Measurements from ENCODE around the gene EEF1E1. TPM values are rescaled to one million over a fixed set of nuclear protein-coding genes. Genes with fewer than 3 reads are reported as not detected.

The EEF1E1 gene
- total RNA-seq: 35.2 and 58.8 TPM in 2 replicates

DNA sequence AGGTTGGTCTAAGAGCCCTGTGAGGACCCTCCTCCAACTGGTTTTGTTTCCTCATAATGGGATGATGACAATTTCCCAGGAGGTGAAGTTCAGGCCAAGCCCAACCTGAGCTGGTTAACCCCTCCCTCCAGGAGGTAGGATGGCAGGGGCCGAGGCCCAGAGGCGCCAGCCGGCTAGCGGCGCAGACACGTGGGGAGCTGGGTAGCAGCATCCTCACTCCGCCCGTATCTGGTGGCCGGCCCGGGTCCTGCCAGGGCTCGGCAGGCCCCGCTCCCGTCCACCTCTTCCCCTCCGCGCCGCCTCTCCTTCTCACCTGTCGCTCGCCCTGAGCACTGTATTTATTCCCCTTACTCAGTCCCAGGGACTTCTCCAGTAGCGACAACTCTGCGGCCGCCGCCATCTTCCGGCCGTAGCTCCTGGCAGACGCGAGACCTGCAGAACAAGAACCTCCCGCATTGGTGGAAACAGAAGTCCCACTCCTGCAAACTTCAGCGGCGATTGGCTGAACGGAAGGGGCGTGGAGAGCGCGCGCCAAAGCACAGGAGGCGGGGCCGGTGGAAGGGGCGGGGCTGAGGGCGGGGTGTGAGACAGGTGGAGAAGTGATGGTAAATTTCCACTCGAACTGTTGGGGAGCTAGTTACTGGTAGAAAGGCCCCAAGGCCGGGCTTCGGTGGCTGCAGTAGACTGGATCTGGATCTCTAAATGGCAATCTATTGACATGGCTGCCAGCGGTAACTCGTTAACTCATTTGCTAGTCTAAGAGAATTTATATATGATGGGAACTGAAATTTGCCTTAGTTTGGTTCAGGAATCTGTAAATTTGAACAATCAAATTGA is at the start of gene EEF1E1:
Gene EEF1E1, minus strand, starts transcription at position 427 of the 837 bp plus-strand sequence. Its CDS starts 27 bp downstream, at position 400.

DNA sequence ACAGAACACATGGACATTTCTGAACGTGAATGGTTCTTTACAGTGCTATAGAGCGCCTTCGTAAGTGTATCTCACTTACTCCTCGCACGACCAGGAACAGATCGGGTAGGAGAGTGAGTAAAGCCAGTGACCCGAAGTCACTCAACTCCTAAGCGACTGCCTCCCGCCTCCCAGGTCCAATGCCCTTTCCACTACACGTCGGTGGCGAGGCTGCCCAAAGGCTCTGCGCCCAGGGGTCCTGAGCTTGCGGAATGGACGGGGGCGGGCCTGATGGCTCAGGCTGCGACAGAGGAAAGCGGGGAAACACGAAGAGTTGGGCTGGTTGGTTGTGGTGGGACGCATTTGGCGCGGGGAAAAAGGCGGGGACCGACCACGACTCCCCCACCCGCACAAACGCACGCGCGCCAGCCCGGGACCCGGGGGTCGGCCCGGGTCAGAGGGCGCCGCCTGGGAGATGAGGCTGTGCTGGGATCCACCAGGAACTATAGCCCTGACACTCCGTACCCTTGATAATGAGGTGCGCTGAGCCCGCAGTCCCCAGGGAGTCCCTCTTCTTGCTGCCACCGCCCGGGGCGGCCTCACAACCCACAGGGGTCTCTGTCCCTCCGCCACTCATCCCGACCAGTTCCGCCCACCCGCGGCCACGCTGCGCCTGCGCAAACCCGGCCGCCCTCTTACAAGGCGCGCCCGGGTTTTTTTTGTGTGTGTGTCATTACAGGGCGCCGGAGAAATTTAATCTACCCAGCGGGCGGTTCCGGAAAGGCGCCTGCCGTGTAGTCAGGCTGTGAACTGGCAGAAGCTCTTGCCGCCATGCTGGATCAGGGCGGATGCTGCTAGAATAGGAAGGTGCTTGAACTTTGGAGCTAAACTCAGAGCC is 38.3 kb downstream of the EEF1E1 start, which contains the start of gene BLOC1S5:
Gene BLOC1S5, minus strand, starts transcription at position 629 of the 877 bp plus-strand sequence. Its CDS starts 13 bp downstream, at position 616.

Other genes starting within 250 kb of the EEF1E1 start
- 503 and 522 TPM in 2 replicates for gene TXNDC5, start 191.8 kb downstream of the EEF1E1 start, total RNA-seq
- gene BLOC1S5, start 38.2 kb downstream of the EEF1E1 start, total RNA-seq: 13.3 and 15.8 TPM in 2 replicates

Data from myometrial cell (primary cell).